ENCODE results near the gene SARS1.

- no peak for TF ChIP-seq POLR2A (IDR thresholded peaks at IDR 0.05)
- no peak for TF ChIP-seq CTCF (IDR thresholded peaks at IDR 0.05)
These were observed 62.1 kb downstream of the SARS1 start for GRCh38 chr1:109275706-109276345.

Measured in Peyer's patch (tissue), 4 donors.